HepG2 (cell line): ENCODE data around the gene AQP11. TPM values are rescaled to one million over a fixed set of nuclear protein-coding genes. Genes with fewer than 3 reads are reported as not detected.
A peak's percentile ranks its signal among the peaks of the same experiment; 100 is the strongest.

Experiments used
- MZF1 ChIP-seq: sonication (generic); formaldehyde crosslinking; IDR thresholded peaks from 2 replicates; pipeline ENCODE4 v1.8.1; 2023; ENCODE audit warnings: mild to moderate bottlenecking, missing genetic modification reagents, borderline replicate concordance
- PITX1 ChIP-seq: sonication (generic); formaldehyde crosslinking; IDR thresholded peaks from 2 replicates; pipeline ENCODE4 v1.5.1; 2020; ENCODE audit warnings: mild to moderate bottlenecking, missing genetic modification reagents
- POLR2AphosphoS2 ChIP-seq: IDR thresholded peaks from 2 replicates; pipeline ENCODE4 v1.6.1; 2011; ENCODE audit warnings: low read depth, low read length, improper control_type of control experiment
- TEAD3 ChIP-seq: optimal IDR thresholded peaks from 2 replicates; pipeline ENCODE3; 2016; ENCODE audit warnings: borderline replicate concordance
- ZFX ChIP-seq: sonication (generic); formaldehyde crosslinking; IDR thresholded peaks from 2 replicates; pipeline ENCODE4 v1.4.0; 2020; ENCODE audit warnings: mild to moderate bottlenecking, low read depth, missing genetic modification reagents, moderate library complexity
- ZNF232 ChIP-seq: sonication (generic); formaldehyde crosslinking; IDR thresholded peaks from 2 replicates; pipeline ENCODE4 v1.4.0; 2020; ENCODE audit warnings: missing genetic modification reagents, borderline replicate concordance
- ZNF256 ChIP-seq: sonication (generic); formaldehyde crosslinking; conservative IDR thresholded peaks from 2 replicates; pipeline ENCODE4 v1.4.0; 2020; ENCODE audit warnings: missing genetic modification reagents
- ZNF274 ChIP-seq: sonication (generic); formaldehyde crosslinking; IDR thresholded peaks from 2 replicates; pipeline ENCODE4 v1.5.1; 2020; ENCODE audit warnings: mild to moderate bottlenecking, missing genetic modification reagents
- ZNF496 ChIP-seq: sonication (generic); formaldehyde crosslinking; IDR thresholded peaks from 2 replicates; pipeline ENCODE4 v1.8.1; 2023; ENCODE audit warnings: mild to moderate bottlenecking, moderate library complexity, missing genetic modification reagents; ENCODE audit not compliant: insufficient replicate concordance
- ZNF546 ChIP-seq: sonication (generic); formaldehyde crosslinking; conservative IDR thresholded peaks from 2 replicates; pipeline ENCODE4 v1.8.1; 2023; ENCODE audit warnings: mild to moderate bottlenecking, missing genetic modification reagents
- ZNF562 ChIP-seq: sonication (generic); formaldehyde crosslinking; IDR thresholded peaks from 2 replicates; pipeline ENCODE4 v1.8.0; 2022; ENCODE audit warnings: missing genetic modification reagents, borderline replicate concordance
- polyA plus RNA-seq, 8 experiments: library from polyadenylated mRNA; depleted of rRNA in 3 of 8; stranded (reverse) in 7 of 8; unstranded in 1 of 8; fragments of >200 nt; fragmentation: Illumina TruSeq in 4 of 8; extraction: Trizol in 4 of 8; gene quantifications; 2 replicates each; pipeline versions ENCODE4 v1.2.1 to v1.2.3, GENCODE V29; 2011 to 2016; ENCODE audit warnings: low read depth in 4 of 8, missing spikeins in 1 of 8, mixed read lengths in 1 of 8; ENCODE audit not compliant: insufficient read depth in 1 of 8
- total RNA-seq, 5 experiments: library from RNA; depleted of rRNA; stranded (reverse); fragments of >200 nt; fragmentation: Illumina TruSeq; extraction: Trizol; gene quantifications; 2 replicates each; pipeline ENCODE4 v1.2.3, GENCODE V29; 2016; ENCODE audit warnings: low read depth in 1 of 5
- TF ChIP-seq, protein P1 (sequence below): sonication (generic); formaldehyde crosslinking; conservative IDR thresholded peaks from 2 replicates; pipeline ENCODE4 v1.4.0; 2020; ENCODE audit warnings: missing genetic modification reagents
- TF ChIP-seq, protein P2 (sequence below): IDR thresholded peaks from 2 replicates; pipeline ENCODE4 v1.6.1; 2016; ENCODE audit warnings: missing biosample characterization, missing genetic modification reagents, low read depth
- TF ChIP-seq, protein P3 (sequence below): sonication (generic); formaldehyde crosslinking; conservative IDR thresholded peaks from 2 replicates; pipeline ENCODE4 v1.4.0; 2020; ENCODE audit warnings: missing genetic modification reagents
- TF ChIP-seq, protein P4 (sequence below): sonication (generic); formaldehyde crosslinking; IDR thresholded peaks from 2 replicates; pipeline ENCODE4 v1.8.0; 2022; ENCODE audit warnings: missing genetic modification reagents, mild to moderate bottlenecking, inconsistent platforms, borderline replicate concordance
- TF ChIP-seq, protein P5 (sequence below): sonication (generic); formaldehyde crosslinking; IDR thresholded peaks from 2 replicates; pipeline ENCODE4 v1.4.0; 2020; ENCODE audit warnings: missing genetic modification reagents
- TF ChIP-seq, protein P6 (sequence below), 2 experiments: sonication (generic) in 1 of 2; formaldehyde crosslinking in 1 of 2; IDR thresholded peaks; 2 replicates each; pipeline versions ENCODE4 v1.4.0 to v1.6.1; 2018 to 2020; ENCODE audit warnings: missing genetic modification reagents in 2 of 2, borderline replicate concordance in 1 of 2, low read depth in 1 of 2, mild to moderate bottlenecking in 1 of 2, missing biosample characterization in 1 of 2

The AQP11 gene
- total and polyA plus RNA-seq, 2 of the 13 experiments (the other 11 are each of a cell fraction or from before 2014, with no cell fraction given), result 10.4 to 15.3 TPM

DNA sequence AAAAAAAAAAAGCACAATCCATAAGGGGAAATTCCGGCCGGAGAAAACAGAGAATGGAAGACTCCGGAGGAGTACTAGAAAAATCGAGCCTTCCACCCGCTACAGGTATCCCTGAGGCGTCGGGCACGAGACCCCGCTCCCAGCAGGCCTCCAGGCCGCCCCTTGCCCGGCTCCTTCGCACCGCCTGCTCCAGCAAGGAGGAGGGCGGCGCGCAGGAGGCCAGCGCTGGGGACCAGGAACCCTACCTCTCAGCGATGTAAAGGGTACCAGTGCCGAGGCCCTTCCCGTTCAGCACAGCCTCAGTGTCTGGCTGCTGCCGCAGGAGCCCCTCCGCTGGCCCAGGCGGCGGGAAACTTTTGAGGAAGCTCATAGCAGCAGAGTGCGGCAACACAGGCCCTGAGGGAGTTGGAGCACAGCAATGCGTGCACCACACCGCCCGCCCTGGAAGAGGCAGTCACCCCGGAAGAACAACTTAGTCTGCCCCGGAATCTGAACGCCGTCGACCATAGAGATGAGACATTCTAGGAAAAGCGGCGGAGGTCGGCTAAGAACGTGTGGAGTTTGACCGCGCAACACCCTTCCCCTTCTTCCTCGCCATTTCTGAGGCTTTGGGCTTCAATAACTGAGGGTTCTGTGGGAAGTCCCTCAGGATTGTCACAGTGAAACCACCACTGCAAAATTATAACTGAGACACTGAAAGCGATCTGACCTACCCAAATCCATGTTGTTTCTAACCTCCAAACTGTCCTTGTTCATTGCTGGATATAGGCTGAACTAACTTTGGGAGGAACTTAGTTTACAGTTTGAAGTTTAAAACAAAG is 47.8 kb downstream of the AQP11 start, which contains the start of gene CLNS1A (continued):
- TF ChIP-seq, protein P1, sequence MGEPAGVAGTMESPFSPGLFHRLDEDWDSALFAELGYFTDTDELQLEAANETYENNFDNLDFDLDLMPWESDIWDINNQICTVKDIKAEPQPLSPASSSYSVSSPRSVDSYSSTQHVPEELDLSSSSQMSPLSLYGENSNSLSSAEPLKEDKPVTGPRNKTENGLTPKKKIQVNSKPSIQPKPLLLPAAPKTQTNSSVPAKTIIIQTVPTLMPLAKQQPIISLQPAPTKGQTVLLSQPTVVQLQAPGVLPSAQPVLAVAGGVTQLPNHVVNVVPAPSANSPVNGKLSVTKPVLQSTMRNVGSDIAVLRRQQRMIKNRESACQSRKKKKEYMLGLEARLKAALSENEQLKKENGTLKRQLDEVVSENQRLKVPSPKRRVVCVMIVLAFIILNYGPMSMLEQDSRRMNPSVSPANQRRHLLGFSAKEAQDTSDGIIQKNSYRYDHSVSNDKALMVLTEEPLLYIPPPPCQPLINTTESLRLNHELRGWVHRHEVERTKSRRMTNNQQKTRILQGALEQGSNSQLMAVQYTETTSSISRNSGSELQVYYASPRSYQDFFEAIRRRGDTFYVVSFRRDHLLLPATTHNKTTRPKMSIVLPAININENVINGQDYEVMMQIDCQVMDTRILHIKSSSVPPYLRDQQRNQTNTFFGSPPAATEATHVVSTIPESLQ, result no peak; the same call in 1 of the 2 replicates
- TF ChIP-seq POLR2AphosphoS2 (no peak), ZNF232 (CRISPR knock-in tag) (peak; percentile 71), ZNF496 (no peak), ZNF274 (peak; percentile 85), ZNF562 (CRISPR knock-in tag) (no peak), ZFX (CRISPR knock-in tag) (peak; percentile 96), MZF1 (CRISPR knock-in tag) (0 out of 2 replicates have a peak, but pooled peaks have one; percentile 32), ZNF256 (CRISPR knock-in tag) (peak; percentile 51; the same call in 1 of the 2 replicates), TEAD3 (CRISPR knock-in tag) (peak; percentile 77), PITX1 (CRISPR knock-in tag) (peak; percentile 77; the same call in 1 of the 2 replicates), ZNF546 (no peak)
- TF ChIP-seq, protein P2, sequence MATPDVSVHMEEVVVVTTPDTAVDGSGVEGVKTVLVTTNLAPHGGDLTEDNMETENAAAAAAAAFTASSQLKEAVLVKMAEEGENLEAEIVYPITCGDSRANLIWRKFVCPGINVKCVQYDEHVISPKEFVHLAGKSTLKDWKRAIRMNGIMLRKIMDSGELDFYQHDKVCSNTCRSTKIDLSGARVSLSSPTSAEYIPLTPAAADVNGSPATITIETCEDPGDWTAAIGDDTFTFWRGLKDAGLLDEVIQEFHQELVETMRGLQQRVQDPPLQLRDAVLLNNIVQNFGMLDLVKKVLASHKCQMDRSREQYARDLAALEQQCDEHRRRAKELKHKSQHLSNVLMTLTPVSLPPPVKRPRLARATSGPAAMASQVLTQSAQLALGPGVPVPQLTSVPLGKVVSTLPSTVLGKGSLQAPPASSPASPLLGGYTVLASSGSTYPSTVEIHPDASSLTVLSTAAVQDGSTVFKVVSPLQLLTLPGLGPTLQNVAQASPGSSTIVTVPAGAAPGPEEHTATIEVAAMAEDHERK (CRISPR knock-in tag), result no peak
- TF ChIP-seq, protein P3, sequence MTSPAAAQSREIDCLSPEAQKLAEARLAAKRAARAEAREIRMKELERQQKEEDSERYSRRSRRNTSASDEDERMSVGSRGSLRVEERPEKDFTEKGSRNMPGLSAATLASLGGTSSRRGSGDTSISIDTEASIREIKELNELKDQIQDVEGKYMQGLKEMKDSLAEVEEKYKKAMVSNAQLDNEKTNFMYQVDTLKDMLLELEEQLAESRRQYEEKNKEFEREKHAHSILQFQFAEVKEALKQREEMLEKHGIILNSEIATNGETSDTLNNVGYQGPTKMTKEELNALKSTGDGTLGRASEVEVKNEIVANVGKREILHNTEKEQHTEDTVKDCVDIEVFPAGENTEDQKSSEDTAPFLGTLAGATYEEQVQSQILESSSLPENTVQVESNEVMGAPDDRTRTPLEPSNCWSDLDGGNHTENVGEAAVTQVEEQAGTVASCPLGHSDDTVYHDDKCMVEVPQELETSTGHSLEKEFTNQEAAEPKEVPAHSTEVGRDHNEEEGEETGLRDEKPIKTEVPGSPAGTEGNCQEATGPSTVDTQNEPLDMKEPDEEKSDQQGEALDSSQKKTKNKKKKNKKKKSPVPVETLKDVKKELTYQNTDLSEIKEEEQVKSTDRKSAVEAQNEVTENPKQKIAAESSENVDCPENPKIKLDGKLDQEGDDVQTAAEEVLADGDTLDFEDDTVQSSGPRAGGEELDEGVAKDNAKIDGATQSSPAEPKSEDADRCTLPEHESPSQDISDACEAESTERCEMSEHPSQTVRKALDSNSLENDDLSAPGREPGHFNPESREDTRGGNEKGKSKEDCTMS, result no peak
- TF ChIP-seq, protein P4, sequence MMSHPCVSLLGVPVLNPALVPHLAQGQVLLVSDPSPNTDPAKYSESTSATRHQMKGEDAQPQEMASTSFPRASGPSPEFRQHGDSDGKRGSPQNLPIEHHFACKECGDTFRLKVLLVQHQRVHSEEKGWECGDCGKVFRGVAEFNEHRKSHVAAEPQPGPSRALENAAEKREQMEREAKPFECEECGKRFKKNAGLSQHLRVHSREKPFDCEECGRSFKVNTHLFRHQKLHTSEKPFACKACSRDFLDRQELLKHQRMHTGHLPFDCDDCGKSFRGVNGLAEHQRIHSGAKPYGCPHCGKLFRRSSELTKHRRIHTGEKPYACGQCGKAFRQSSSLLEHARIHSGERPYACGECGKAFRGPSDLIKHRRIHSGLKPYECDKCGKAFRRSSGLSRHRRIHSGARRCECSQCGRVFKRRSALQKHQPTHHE (CRISPR knock-in tag), result 0 out of 2 replicates have a peak, but pooled peaks have one; percentile 68
- TF ChIP-seq, protein P5, sequence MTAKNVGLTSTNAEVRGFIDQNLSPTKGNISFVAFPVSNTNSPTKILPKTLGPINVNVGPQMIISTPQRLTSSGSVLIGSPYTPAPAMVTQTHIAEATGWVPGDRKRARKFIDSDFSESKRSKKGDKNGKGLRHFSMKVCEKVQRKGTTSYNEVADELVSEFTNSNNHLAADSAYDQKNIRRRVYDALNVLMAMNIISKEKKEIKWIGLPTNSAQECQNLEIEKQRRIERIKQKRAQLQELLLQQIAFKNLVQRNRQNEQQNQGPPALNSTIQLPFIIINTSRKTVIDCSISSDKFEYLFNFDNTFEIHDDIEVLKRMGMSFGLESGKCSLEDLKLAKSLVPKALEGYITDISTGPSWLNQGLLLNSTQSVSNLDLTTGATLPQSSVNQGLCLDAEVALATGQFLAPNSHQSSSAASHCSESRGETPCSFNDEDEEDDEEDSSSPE (CRISPR knock-in tag), result peak; percentile 77
- TF ChIP-seq, protein P6, sequence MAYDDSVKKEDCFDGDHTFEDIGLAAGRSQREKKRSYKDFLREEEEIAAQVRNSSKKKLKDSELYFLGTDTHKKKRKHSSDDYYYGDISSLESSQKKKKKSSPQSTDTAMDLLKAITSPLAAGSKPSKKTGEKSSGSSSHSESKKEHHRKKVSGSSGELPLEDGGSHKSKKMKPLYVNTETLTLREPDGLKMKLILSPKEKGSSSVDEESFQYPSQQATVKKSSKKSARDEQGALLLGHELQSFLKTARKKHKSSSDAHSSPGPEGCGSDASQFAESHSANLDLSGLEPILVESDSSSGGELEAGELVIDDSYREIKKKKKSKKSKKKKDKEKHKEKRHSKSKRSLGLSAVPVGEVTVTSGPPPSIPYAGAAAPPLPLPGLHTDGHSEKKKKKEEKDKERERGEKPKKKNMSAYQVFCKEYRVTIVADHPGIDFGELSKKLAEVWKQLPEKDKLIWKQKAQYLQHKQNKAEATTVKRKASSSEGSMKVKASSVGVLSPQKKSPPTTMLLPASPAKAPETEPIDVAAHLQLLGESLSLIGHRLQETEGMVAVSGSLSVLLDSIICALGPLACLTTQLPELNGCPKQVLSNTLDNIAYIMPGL (CRISPR knock-in tag; IDR thresholded peaks at IDR 0.05; ENCODE audit: borderline replicate concordance in 1 of 2, low read depth in 1 of 2), result peak; percentile 80 to 88
